Measurements from ENCODE around the gene HOXC11.

The HOXC11 gene

DNA sequence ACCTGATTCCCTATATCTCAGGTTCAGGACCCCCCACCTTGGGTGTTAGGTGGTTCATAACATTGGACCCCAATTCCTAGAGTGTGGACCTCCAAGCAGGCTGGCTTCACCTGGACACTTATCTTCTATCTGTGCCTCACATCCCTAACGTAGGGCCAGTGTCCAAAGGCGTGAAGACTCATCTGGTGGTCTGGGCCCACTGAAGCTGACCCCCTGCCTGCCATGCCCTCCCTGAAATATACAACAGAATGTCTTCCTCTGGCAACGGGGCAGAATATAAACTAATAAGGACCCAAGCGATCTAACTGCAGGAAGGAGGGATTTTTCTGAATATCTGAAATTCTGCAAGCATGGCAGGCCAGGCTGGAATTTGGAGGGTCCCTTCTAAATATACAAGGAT is 28.7 kb upstream of the HOXC11 start:
- no peak for DNase-seq

- DNase-seq: no peak
These were observed 27.7 kb upstream of the HOXC11 start for GRCh38 chr12:53944907-53945847.

GRCh38 chr12:53947743-53948142 is 25.2 kb upstream of the HOXC11 start:
- DNase-seq: no peak

GRCh38 chr12:53948650-53949593 is 24.0 kb upstream of the HOXC11 start:
- DNase-seq: no peak

GRCh38 chr12:53949631-53950436 is 23.1 kb upstream of the HOXC11 start:
- no peak for DNase-seq

DNA sequence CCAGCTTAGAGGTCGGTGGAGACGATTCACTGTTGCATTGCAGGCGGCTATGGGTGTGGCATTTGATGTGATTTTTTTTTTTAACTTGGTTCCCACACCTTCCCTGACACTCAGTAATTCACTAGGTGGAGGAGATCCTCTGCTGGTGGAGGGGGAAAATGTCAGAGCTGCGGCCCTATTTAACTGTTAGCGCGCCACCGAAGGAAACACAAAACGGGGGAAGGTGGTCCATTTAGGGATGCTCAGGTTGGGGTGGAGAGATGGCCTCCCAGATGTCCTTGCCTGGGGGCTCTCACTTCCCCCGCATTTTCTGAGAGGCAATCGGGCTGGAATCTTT is 22.5 kb upstream of the HOXC11 start:
- no peak for DNase-seq

DNA sequence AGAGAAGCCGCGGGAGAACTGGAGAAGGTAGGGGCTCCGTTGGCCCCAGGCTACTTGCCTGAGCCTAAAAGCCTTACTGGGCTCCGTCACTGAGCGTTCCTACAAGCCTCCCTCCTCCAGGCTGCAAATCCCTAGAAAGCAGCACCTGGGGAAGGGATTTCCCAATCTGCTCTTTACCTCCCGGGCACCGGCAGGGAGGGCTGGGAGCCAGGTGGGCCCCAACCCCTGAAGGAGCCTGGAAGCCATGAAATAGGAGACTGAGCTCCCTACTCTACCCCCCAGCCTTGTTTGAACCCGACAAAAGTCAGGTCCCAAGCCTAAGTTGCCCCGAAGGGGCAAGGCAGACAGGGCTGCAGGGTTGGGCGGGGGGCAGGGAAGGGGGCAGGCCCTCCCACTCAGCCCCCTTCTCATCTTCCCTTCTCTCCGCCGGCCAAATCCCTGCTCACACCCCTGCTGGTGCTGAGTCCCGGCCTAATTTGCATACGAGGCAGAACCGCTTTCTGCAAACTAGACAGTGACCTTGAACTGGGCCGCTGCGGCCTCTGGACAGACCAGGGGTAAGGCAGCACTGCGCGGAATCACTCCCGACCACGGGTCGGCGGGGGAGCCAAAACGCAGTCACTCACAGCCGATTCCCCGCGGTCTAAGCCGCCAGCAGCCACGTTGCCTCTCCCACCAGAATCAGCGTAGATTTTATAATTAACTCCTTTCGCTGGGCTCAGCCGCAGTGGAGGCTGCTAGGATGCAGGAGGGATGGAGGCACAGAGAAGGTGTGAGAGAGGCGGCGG is 21.9 kb upstream of the HOXC11 start:
- DNase-seq: no peak

DNA sequence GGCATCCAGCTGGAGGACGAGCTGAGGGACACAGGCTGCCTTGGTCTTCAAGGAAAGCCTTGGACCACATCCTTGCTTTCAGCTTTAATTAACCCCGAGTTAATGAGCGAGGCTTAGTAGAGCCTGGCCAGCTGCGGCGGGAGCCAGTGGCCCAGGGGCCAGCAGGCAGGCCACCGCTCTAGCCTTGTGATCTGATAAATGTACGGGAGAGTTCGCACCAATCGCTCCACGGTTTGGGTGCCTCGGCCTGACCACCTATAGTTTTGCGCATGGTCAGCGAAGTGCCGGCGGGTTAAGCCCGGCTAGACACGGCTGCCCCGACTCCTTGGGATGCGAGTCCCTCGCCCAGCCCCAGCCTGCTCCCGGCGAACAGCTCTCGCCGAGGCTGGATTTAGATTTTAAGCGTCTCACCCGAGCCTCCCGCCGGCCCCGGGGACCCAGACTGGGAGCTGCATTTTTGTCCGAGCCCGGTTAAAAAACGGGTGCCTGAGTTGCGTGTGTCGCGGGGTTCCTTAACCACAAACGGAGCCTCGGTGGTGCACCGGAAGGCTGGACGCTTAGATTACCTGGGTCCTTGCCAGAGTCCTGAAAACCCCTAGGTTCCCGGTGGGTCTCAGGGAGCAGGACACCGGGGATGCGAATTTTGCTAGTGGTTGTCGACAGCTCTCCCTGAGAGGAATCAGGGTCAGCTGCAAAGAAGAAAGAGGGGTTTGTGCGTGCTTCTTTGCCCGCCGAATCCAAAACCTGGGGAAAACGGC is 21.2 kb upstream of the HOXC11 start:
- DNase-seq: no peak

GRCh38 chr12:53952335-53952694 is 20.6 kb upstream of the HOXC11 start:
- DNase-seq: no peak

- DNase-seq: no peak
These were observed 19.8 kb upstream of the HOXC11 start for GRCh38 chr12:53952871-53953734.

DNA sequence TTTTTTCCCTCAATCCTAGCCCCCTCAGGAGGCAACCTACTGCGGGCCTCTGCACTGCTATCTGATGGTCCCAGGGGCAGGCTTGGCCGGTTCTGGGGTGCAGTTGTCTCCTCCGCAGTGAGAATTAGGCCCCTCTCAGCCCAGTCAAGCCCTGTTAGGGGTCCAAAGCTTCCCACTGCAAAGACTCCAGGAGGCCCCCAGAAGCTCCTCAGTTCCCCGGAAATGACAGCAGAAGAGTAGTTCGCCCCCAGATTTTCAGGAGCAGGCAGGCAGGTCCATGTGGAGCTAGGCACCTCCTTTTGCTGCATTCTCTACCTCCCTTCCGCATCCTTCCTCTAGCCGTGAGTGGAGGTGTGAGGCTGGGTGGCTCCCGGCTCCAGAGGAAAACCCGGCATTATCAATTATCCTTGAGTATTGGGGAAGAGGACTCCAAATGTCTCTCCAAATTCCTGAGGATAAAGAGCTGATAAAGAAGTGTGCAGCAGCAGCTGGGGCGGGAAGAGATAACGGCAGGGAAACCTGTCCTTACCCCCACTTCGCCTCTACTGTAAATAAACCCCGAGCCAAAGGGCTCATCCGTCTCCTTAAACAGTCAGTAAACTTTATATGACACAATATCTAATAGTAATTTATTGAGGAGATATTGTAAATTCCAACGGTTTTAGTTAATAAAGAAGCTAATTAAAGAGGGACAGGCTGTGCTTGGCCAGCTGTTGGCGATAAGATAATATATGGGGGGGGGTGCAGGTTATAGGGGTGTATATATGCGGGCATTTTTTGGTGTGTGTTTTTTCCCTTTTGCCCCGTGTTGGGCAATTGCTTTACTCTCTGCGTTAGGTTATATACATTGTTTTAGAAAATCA is 18.9 kb upstream of the HOXC11 start:
- no peak for DNase-seq

DNA sequence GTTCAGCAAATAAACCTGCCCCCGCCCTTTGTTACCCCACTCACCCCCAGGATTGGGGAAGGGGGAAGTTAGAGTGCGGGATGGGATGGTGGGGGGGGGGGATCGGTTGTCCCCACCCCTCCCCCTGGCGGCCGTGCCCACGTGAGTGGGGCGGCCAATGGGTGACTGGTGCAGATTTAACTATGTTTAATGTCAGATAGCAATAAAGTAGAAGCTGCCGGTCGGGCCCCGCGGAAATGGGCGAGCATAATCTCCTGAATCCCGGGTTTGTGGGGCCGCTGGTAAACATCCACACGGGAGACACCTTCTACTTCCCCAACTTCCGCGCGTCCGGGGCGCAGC is 18.3 kb upstream of the HOXC11 start, which contains the start of gene HOXC12:
HOXC12 (plus strand) TSS at position 210 of the 342 bp plus-strand sequence; CDS start at position 237, 27 bp downstream.
- no peak for DNase-seq

GRCh38 chr12:53955036-53955775 is 17.7 kb upstream of the HOXC11 start:
- DNase-seq: no peak

- DNase-seq: no peak
These were observed 17.1 kb upstream of the HOXC11 start for GRCh38 chr12:53955776-53956250.

DNA sequence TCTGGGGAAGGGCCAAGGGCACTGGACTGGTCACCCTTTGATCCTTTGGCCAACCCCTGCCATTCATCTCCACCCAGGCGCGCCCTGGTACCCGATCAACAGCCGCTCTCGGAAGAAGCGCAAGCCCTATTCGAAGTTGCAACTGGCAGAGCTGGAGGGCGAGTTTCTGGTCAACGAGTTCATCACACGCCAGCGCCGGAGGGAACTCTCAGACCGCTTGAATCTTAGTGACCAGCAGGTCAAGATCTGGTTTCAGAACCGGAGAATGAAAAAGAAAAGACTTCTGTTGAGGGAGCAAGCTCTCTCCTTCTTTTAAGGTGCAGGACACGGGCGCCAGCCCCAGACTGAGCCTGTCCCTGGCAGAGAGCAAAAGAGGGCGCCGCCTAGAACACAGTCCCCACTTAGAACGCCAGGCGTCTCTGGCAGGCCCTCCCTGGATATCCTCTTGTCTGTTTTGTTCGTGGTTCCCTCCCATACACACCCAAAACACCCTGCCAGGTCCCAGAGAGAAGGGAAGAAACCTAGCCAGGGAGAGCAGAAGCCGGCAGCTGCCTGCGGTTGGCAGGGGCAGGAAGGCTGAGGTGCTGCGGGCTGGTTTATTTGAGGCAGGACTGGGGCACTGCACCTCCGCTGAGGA is 16.6 kb upstream of the HOXC11 start:
- DNase-seq: no peak

DNA sequence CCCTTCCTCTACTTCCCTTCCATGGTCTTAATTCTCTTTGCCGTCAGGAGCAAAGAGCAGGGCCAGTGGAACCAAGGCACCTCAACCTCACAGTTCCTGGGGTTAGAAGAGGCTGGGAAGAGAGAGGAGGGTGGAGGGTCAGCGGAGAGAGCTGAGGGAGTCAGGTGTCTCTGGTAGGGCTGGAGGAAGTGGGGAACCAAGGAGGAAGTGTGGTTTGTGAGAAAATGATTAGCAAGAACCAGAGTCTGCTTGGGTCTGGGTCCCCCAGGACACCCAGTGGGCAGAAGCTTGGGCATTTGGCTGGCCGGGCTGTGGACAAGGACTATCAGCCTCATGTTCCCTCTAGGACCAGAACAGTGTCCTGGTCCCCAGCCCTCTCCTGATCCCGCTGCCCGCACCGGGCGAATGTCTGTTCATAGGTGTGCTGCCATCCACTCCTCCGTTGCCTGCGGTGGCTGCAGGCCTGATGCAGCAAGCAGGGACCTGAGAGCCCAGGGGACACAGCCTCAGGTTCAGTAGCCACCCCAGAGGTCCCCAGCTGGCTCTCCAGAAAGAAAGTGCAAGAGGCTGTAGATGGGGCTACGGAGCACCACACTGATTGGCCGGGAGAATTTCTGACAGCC is 15.9 kb upstream of the HOXC11 start:
- no peak for DNase-seq

GRCh38 chr12:53958128-53958527 is 14.8 kb upstream of the HOXC11 start:
- no peak for DNase-seq

Measured in CD4-positive, alpha-beta T cell treated with Interleukin-17A for 4 hours (primary cell).